Frontal cortex (tissue), 4 donors: ENCODE measurements around the gene APEX2. TPM values are rescaled to one million over a fixed set of nuclear protein-coding genes. Genes with fewer than 3 reads are reported as not detected.
"Not testable (repeated sequence)": the region's sequence is repeated elsewhere in the genome, so short reads cannot be mapped to it uniquely, and the experiment has no call there.

ENCODE experiments used
- DNase-seq, 2 donors: peaks; one replicate each; pipeline ENCODE4 v3.0.0; 2012; ENCODE audit warnings: low spot score in 2 of 2
- FAIRE-seq: peaks from 2 replicates; lab custom pipeline; 2012; peaks lifted over from hg19 to GRCh38; lab: Jason Lieb, UNC
- total RNA-seq: library from RNA; depleted of rRNA; stranded (reverse); fragments of >200 nt; gene quantifications from one replicate; pipeline ENCODE4 v1.2.3, GENCODE V29; 2014
- donor health status: control.
- donor health status: control.
- donor health status: control.

Gene APEX2
- 1.6 TPM for total RNA-seq

- DNase-seq (peak; percentile 44 to 71), FAIRE-seq (no peak)
Measured at GRCh38 chrX:54999717-55000598, at the start of gene APEX2. APEX2 (plus strand) TSS chrX:55000363; CDS start chrX:55000423, 60 bp downstream.

DNA sequence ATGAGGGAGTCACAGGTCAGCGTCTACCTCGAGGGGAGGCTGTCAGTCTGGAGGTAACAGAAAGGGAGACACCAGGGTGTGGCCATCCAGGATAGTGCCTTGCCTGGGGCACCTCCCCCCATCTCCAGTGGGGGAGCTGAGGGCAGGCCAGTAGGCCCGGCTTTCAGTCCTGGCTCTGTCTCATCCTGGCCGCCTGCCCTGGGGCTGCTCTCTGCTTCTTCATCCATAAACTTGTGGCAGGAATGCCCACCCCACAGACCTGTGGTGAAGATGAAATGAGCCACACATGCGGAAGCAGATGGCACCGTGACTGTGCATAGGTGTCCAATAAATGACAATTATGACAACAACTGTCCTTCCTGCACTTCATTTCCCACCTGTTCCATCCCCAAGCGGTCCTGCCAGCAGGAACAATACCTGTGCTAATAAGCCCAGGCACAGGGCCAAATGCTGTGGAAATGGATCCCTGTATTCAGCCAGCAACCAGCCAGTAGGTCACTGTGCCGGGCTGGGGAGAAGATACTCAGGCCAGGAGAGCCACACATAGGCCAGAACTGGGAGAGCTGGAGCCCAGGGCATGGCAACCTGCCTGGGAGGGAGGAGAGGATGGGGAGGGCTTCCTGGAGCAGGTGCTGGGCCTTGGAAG lies 49.3 kb upstream of the APEX2 start:
- DNase-seq (no peak), FAIRE-seq (no peak)

GRCh38 chrX:54961750-54962149 lies 38.4 kb upstream of the APEX2 start:
- DNase-seq: no peak
- no peak for FAIRE-seq

- DNase-seq (no peak), FAIRE-seq (no peak)
Measured at GRCh38 chrX:54964766-54965497, 35.2 kb upstream of the APEX2 start.

DNA sequence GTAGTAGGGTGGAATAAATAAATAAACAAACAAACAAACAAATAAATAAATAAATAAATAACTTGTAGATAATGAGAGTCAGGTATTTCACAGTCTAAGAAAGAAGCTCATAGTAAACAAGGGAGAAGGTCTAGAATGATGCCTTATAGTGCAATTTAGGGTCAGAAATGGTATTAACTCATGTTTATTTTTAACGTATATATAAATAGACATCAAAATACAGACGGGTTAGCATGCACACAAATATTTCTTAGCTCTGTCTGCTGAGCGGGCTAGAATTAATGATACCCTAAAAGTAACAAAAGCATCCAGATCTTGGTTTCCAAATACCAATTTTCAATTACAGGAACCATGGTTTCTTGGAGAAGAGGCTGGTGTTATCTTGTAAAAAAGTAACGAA lies 22.8 kb upstream of the APEX2 start:
- no peak for FAIRE-seq
- DNase-seq: no peak

DNA sequence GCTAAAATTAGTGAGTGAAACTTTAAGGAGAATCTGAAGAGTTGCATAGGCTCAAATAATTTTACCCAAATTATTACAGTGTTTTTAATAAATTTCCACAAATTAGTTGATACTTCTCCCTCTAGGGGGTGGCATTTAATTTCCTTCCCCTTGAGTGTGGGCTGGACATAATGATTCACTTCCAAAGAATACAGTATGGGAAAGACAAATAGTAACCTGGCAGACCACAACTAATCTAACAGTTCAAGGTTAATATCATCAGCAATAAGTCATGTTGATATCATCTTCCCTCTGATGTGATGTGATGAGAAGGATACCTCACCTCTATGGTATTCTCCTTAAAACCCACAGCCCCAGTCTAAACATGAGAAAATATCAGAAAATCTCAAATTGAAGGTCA lies 21.7 kb upstream of the APEX2 start:
- no peak for FAIRE-seq
- DNase-seq: no peak

DNA sequence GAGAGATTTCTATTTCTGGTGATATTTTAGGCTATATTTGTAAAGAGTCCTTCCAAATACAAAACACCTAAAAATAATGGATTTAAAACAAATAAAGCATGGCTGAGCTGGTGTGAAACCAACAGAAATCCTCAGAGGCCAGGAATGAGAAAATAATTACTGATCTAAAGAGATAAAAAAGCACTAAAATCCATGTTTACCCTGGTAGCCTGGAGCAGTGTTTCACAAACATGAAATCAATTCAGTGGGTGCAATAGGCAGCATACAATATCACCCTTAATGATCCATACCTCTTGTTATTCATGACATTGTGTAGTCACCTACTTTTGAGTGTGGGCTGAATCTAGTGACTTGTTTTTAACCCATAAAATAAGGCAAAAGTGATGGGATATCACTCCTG lies 20.7 kb upstream of the APEX2 start:
- no peak for DNase-seq
- no peak for FAIRE-seq

DNA sequence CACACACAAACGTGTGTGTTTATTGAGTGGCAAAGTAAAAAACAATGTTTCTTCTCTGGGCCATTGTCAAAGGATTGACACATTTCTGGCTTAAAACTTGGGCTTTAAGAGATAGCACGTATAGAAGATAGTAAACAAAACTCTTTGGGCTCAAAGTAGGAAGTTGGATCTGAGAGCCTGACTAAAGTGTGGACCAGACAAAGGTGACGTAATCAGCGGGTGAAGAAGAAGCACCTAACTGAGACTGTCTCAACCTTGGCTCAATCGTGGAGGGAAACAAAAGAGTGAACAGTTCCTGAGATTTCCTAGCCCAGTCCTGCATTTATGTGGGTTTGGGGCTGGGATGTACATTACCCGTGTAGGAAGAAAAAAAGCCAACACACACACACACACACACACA lies 19.8 kb upstream of the APEX2 start:
- FAIRE-seq (no peak), DNase-seq (no peak)

GRCh38 chrX:54983306-54983705 lies 16.9 kb upstream of the APEX2 start:
- DNase-seq, FAIRE-seq: not testable (repeated sequence)

GRCh38 chrX:54991706-54992105 lies 8.5 kb upstream of the APEX2 start:
- FAIRE-seq (no peak), DNase-seq (no peak)

GRCh38 chrX:54992911-54993622 lies 7.1 kb upstream of the APEX2 start:
- no peak for FAIRE-seq
- no peak for DNase-seq

DNA sequence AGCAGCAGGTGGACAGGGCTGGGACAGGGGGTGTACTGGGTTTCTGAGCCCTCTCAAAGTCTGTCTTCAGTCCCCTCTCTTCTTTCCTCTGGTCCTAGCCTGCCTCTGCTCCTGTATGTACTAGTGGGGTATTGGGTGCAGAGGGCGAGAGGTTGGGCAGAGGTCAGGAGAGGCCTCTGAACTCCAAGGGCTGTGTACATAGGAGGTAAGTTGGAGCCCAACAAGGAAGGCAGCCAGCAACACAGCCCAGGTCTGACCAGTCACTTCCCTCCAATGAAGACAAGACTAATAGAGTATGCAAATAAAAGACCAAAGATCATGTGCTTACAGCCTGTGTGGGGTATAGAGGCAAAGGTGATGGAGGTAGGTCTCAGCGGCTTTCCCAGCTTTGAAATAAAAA lies 6.1 kb upstream of the APEX2 start, which contains the start of gene PFKFB1:
PFKFB1 (minus strand) TSS at position 90 of the 400 bp plus-strand sequence. CDS start 181 bp downstream, outside the sequence.
- FAIRE-seq: no peak
- no peak for DNase-seq

- FAIRE-seq: no peak
Measured at GRCh38 chrX:54994668-54995351, 5.4 kb upstream of the APEX2 start.

DNA sequence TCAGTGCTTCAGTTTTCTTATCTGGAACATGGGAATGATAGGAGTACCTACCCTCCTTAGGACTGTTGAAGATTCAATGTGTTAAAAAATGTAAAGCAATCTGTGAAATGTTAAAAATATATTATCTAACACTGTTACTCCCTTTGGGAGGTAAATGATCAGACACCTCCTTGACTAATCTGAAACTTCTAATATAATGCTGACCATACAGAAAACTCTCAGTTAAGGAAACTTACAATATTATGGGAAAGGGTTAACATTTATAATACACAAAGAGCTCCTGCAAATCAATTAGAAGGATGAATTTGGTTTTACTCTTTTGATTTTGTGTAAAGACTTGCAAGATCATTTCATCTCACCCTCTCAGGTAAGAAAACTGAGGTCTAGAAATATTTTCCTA lies 4.5 kb upstream of the APEX2 start:
- DNase-seq (no peak), FAIRE-seq (no peak)

More at GRCh38 chrX:54994668-54995351, 5.4 kb upstream of the APEX2 start:
- no peak for DNase-seq

DNA sequence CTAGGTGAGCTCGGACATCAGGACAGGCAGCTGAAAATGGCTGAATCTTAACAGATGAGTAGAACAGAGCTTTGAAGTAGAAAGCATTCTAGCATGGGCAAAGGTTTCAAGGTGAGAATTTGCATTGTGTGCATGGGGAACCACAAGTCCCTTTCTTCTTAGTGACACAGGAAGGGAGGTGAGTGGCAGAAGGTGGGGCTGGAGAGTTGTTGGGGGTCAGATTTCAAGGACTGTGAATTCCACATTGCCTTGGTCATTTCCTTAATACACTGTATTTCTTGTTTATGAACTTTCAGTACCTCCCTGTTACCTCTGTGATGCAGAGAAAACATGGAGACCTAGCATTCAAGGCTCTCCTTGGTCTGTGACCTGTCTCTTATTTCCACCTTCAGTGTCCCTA lies 4.1 kb downstream of the APEX2 start:
- no peak for DNase-seq
- no peak for FAIRE-seq

DNA sequence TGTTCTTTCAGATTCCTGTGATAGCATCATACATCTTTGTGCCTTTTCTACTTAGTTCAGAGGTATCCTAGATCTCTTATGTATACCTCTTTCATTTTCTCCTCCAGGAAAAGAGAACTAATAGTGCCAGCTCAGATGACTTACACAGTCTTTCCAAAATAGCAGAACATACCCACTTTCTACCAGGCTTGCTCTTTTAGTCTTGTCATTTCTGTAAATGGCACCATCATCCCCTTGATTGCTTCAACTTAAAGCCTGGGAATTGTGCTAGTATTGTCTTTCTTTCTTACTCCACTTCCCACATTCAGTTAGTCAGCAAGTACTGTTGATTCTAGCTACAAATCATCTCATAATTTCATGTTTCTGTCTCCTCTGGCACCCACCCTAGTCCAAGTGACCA lies 5.1 kb downstream of the APEX2 start:
- FAIRE-seq (no peak), DNase-seq (no peak)

DNA sequence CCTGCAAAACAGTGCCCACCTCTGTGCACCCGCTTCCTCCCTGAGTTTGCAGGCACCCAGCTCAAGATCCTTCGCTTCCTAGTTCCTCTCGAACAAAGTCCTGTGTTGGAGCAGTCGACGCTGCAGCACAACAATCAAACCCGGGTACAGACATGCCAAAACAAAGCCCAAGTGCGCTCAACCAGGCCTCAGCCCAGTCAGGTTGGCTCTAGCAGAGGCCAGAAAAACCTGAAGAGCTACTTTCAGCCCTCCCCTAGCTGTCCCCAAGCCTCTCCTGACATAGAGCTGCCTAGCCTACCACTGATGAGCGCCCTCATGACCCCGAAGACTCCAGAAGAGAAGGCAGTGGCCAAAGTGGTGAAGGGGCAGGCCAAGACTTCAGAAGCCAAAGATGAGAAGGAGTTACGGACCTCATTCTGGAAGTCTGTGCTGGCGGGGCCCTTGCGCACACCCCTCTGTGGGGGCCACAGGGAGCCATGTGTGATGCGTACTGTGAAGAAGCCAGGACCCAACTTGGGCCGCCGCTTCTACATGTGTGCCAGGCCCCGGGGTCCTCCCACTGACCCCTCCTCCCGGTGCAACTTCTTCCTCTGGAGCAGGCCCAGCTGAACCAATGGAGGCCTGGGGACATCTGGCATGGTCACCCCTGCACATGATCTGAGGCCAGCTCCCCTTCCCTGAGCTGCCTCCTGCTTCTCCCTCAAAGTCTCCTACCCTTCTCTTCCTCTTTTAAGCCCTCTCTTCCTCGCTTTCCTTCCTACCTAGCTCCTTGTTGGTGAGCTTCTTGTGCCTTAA lies 6.9 kb downstream of the APEX2 start:
- no peak for DNase-seq
- no peak for FAIRE-seq

DNA sequence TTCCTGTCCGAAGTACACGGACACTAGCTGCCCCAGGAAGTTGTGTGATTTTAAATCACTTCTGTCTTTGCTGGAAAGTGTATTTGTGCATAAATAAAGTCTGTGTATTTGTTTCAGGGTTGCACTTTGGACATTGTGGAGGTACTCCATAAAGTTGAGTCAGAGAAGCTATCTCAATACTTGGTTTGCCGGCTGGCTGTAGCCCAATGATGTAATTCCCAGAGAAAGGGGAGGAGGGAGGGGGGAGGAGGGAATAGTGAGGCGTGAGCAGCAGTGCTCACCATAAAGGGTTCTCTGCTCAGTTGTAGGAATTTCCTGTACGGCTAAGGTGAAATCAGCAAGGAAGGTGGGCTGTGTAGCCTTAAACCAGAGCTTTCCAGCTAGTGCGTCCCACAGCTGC lies 7.5 kb downstream of the APEX2 start:
- FAIRE-seq (no peak), DNase-seq (no peak)
